ENCODE data around the gene NUTM2G. TPM values are rescaled to one million over a fixed set of nuclear protein-coding genes. Genes with fewer than 3 reads are reported as not detected.
"Not testable (repeated sequence)": the region's sequence is repeated elsewhere in the genome, so short reads cannot be mapped to it uniquely, and the experiment has no call there.

NUTM2G gene
- total RNA-seq, 1 experiment from 2014 or later, result not detected

DNA sequence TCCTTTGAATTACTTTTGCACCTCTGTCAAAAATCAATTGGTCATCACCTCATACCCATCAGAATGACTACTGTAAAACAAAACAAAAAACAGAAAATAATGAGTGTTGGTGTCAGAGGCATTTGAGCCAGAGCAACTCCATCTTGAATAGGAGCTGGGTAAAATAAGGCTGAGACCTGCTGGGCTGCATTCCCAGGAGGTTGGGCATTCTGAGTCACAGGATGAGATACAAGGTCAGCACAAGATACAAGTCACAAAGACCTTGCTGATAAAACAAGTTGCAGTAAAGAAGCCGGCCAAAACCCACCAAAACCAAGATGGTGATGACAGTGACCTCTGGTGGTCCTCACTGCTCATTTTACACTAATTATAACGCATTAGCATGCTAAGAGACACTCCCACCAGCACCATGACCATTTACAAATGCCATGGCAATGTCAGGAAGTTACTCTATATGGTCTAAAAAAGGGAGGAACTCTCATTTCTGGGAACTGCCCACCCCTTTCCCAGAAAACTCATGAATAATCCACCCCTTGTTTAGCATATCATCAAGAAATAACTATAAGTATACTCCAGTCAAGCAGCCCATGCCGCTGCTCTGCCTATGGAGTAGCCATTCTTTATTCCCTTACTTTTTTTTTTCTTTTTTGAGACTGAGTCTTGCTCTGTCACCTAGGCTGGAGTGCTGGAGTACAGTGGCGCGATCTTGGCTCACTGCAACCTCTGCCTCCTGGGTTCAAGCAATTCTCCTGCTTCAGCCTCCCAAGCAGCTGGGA, 23.5 kb upstream of the NUTM2G start:
- BruUV-seq (replicated peaks); H3K9me2 ChIP-seq (replicated peaks; ENCODE audit: low read length); H3K9me3 ChIP-seq (ENCODE audit: low read length); H3K4me2 ChIP-seq (ENCODE audit: low read length); H3K36me3 ChIP-seq (ENCODE audit: low read depth, low read length); H3K4me3 ChIP-seq (ENCODE audit: low read length); H4K20me1 ChIP-seq (ENCODE audit: low read length); H3F3A ChIP-seq (ENCODE audit: low read length, unreplicated experiment); POLR2A ChIA-PET (ENCODE audit: unreplicated experiment); ATAC-seq; H3K27ac ChIP-seq (ENCODE audit: low read length); H2AFZ ChIP-seq (ENCODE audit: low read length); H3K4me1 ChIP-seq (ENCODE audit: insufficient read depth, low read length); H3K27me3 ChIP-seq (ENCODE audit: low read length); CTCF ChIA-PET; H3K79me2 ChIP-seq (ENCODE audit: low read length); H3K9ac ChIP-seq (ENCODE audit: low read length); intact Hi-C loops (cut with micrococcal nuclease): not testable (repeated sequence)
- peak; percentile 12 for DNase-seq

DNA sequence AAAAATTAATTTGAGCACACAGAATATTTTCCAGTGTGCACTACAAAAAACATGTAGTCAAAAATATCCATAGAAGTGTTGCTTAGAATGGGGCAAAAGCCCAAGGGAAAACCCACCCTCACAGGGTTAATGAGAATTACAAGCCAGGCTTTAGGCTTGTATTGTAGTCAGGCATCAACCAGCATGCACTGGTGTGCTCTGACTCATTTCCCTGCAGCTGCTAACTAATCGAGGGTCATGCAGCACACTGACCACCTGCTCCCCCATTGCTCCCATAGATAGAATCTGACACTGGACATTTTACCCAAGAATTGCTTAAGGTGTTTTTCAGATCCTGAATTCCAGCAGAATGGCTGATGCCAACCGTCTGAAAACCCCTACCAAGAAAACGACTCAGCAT, 20.2 kb upstream of the NUTM2G start:
- TSS peak; percentile 19 for BruUV-seq (replicated peaks)
- not testable (repeated sequence) for ATAC-seq, DNase-seq

DNA sequence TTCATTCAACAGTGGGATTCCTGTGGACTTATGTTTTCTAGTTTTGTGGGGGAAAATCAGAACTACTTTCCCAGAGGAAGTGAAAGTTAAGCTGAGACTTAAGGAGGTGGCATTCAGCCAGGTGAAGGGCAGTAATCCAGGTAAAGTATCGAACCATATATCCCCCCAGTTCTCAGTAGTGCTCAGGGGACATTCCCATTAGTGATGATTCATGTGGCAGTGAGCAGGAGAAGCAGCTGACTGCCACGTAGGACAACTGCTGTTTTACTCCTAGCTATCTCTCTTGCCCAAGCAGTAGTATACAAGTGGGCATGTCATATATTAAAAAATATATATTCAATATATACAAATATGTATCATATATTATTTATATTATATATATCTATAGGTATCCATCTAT, 13.1 kb upstream of the NUTM2G start:
- H3K27ac ChIP-seq (ENCODE audit: low read length); DNase-seq; ATAC-seq; H3K9ac ChIP-seq (ENCODE audit: low read length); intact Hi-C loops (cut with micrococcal nuclease); H3K4me3 ChIP-seq (ENCODE audit: low read length); H3K4me2 ChIP-seq (ENCODE audit: low read length); H4K20me1 ChIP-seq (ENCODE audit: low read length); H2AFZ ChIP-seq (ENCODE audit: low read length); BruUV-seq (replicated peaks); H3K79me2 ChIP-seq (ENCODE audit: low read length); POLR2A ChIA-PET (ENCODE audit: unreplicated experiment); H3K27me3 ChIP-seq (ENCODE audit: low read length); CTCF ChIA-PET; H3K4me1 ChIP-seq (ENCODE audit: insufficient read depth, low read length); H3K9me2 ChIP-seq (replicated peaks; ENCODE audit: low read length); H3K9me3 ChIP-seq (ENCODE audit: low read length); H3F3A ChIP-seq (ENCODE audit: low read length, unreplicated experiment); H3K36me3 ChIP-seq (ENCODE audit: low read depth, low read length): not testable (repeated sequence)

More for the DNA sequence above, 20.2 kb upstream of the NUTM2G start:
- CTCF ChIA-PET; intact Hi-C loops (cut with micrococcal nuclease); H3K27ac ChIP-seq (ENCODE audit: low read length); H3K9me2 ChIP-seq (replicated peaks; ENCODE audit: low read length); H3K9me3 ChIP-seq (ENCODE audit: low read length); H3K36me3 ChIP-seq (ENCODE audit: low read depth, low read length); H3K4me2 ChIP-seq (ENCODE audit: low read length); POLR2A ChIA-PET (ENCODE audit: unreplicated experiment); H3K79me2 ChIP-seq (ENCODE audit: low read length); H3F3A ChIP-seq (ENCODE audit: low read length, unreplicated experiment); H3K27me3 ChIP-seq (ENCODE audit: low read length); H2AFZ ChIP-seq (ENCODE audit: low read length); H3K4me1 ChIP-seq (ENCODE audit: insufficient read depth, low read length); H4K20me1 ChIP-seq (ENCODE audit: low read length); H3K4me3 ChIP-seq (ENCODE audit: low read length); H3K9ac ChIP-seq (ENCODE audit: low read length): not testable (repeated sequence)

DNA sequence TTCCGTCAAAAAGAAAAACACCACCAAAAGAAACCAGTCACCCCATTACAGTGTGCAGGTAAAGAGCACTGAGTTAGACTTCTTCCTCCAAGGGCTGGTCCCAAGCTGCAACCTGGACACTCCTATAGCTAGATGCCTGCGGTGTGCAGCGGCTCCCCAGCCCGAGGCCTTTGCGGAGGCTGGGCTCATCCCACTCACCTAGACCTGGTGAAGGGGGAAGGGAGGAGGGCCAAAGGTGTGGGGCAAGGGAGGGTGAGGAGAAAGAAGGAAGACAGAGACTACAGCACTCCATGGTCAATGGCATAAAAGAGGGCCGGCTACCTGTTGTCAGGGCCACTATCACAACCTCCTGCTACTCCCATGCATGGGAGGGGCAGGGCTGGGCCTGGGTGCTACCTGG, 12.1 kb upstream of the NUTM2G start:
- H3K4me1 ChIP-seq (ENCODE audit: insufficient read depth, low read length); H3F3A ChIP-seq (ENCODE audit: low read length, unreplicated experiment); H3K9ac ChIP-seq (ENCODE audit: low read length); H3K9me3 ChIP-seq (ENCODE audit: low read length); H3K9me2 ChIP-seq (replicated peaks; ENCODE audit: low read length); ATAC-seq; H3K27me3 ChIP-seq (ENCODE audit: low read length); DNase-seq; H3K27ac ChIP-seq (ENCODE audit: low read length); H3K36me3 ChIP-seq (ENCODE audit: low read depth, low read length); H3K79me2 ChIP-seq (ENCODE audit: low read length); H3K4me3 ChIP-seq (ENCODE audit: low read length); CTCF ChIA-PET; H2AFZ ChIP-seq (ENCODE audit: low read length); H4K20me1 ChIP-seq (ENCODE audit: low read length); intact Hi-C loops (cut with micrococcal nuclease); H3K4me2 ChIP-seq (ENCODE audit: low read length); BruUV-seq (replicated peaks); POLR2A ChIA-PET (ENCODE audit: unreplicated experiment): not testable (repeated sequence)

DNA sequence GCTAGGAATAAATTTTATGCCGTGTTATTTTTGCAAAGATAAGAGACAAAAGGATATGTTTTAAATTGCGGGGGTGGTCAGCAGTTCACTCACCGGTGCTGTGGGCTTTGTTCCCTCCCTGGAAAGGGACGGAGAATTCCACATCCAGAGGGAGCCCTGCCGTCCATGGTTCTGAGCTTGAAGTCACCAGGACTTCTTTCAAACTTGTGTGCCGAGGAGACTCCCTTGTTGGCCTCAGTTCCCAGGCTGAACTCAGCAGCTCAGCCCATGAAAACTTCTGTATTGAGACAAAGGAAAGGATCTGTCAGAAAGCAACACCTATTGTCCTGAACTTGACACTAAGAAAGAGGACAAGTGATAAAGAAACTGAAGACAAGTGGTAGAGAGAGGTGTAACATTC, 10.1 kb upstream of the NUTM2G start:
- DNase-seq; CTCF ChIA-PET; ATAC-seq; H3K9me2 ChIP-seq (replicated peaks; ENCODE audit: low read length); H3K4me1 ChIP-seq (ENCODE audit: insufficient read depth, low read length); POLR2A ChIA-PET (ENCODE audit: unreplicated experiment); H3K27me3 ChIP-seq (ENCODE audit: low read length); H4K20me1 ChIP-seq (ENCODE audit: low read length); H3K79me2 ChIP-seq (ENCODE audit: low read length); H3K27ac ChIP-seq (ENCODE audit: low read length); H3K9me3 ChIP-seq (ENCODE audit: low read length); H3K9ac ChIP-seq (ENCODE audit: low read length); intact Hi-C loops (cut with micrococcal nuclease); H3K4me2 ChIP-seq (ENCODE audit: low read length); H3F3A ChIP-seq (ENCODE audit: low read length, unreplicated experiment); H3K4me3 ChIP-seq (ENCODE audit: low read length); H3K36me3 ChIP-seq (ENCODE audit: low read depth, low read length); BruUV-seq (replicated peaks); H2AFZ ChIP-seq (ENCODE audit: low read length): not testable (repeated sequence)

DNA sequence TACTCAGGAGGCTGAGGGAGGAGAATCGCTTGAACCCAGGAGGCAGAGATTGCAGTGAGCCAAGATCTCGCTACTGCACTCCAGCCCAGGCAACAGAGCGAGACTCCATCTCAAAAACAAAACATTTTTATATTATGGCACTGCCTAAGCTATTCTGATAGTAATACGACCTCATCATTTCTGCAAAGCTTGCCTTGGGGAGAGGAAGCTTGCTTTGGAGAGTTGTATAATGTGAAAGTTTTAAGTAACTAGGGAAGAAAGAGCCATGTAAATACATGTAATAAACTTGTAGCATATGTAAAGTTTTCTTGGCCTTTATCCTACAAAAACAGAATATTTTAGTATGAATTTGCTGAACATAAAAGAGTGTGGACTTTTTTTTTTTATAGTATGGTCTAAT, 7.8 kb upstream of the NUTM2G start:
- H2AFZ ChIP-seq (ENCODE audit: low read length); H3K27ac ChIP-seq (ENCODE audit: low read length); POLR2A ChIA-PET (ENCODE audit: unreplicated experiment); H4K20me1 ChIP-seq (ENCODE audit: low read length); ATAC-seq; H3K9me3 ChIP-seq (ENCODE audit: low read length); H3K4me2 ChIP-seq (ENCODE audit: low read length); H3K4me1 ChIP-seq (ENCODE audit: insufficient read depth, low read length); H3K9me2 ChIP-seq (replicated peaks; ENCODE audit: low read length); H3K79me2 ChIP-seq (ENCODE audit: low read length); H3K9ac ChIP-seq (ENCODE audit: low read length); CTCF ChIA-PET; H3K4me3 ChIP-seq (ENCODE audit: low read length); H3F3A ChIP-seq (ENCODE audit: low read length, unreplicated experiment); intact Hi-C loops (cut with micrococcal nuclease); H3K36me3 ChIP-seq (ENCODE audit: low read depth, low read length); H3K27me3 ChIP-seq (ENCODE audit: low read length); BruUV-seq (replicated peaks); DNase-seq: not testable (repeated sequence)

DNA sequence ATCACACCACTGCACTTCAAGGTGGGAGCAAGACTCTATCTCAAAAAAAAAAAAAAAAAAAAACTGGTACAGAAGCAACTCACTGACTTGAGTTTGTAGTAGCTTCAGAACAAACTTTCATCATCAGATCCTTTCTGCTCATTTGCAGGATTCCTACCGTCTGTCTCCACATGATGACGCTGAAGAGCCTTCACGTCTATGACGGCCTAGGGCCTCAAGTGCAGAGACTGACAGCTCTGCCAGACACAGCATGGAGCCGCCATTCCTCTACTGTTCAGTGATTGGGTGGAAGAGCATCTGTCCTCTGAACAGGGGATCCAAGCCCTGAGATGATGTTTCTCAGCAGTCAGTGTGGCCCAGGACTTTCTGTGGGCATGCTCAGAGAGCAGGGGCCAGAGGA, 3.1 kb upstream of the NUTM2G start:
- H3K9me3 ChIP-seq (ENCODE audit: low read length); CTCF ChIA-PET; H3K4me1 ChIP-seq (ENCODE audit: insufficient read depth, low read length); ATAC-seq; H3F3A ChIP-seq (ENCODE audit: low read length, unreplicated experiment); H2AFZ ChIP-seq (ENCODE audit: low read length); H3K9me2 ChIP-seq (replicated peaks; ENCODE audit: low read length); BruUV-seq (replicated peaks); H3K79me2 ChIP-seq (ENCODE audit: low read length); H3K4me2 ChIP-seq (ENCODE audit: low read length); H3K36me3 ChIP-seq (ENCODE audit: low read depth, low read length); intact Hi-C loops (cut with micrococcal nuclease); H3K27me3 ChIP-seq (ENCODE audit: low read length); H3K9ac ChIP-seq (ENCODE audit: low read length); POLR2A ChIA-PET (ENCODE audit: unreplicated experiment); H3K4me3 ChIP-seq (ENCODE audit: low read length); H4K20me1 ChIP-seq (ENCODE audit: low read length); H3K27ac ChIP-seq (ENCODE audit: low read length); DNase-seq: not testable (repeated sequence)

All from PC-3 (cell line).